HCT116 (cell line): ENCODE results near the gene CBX4. TPM values are rescaled to one million over a fixed set of nuclear protein-coding genes. Genes with fewer than 3 reads are reported as not detected.
A peak's percentile ranks its signal among the peaks of the same experiment; 100 is the strongest.

Source experiments
- ATAC-seq: fragments of 200-7000 bp; cut with Tn5 transposase; 2 replicates; pipeline ENCODE4 v1.9.1; 2020; ENCODE audit warnings: mild to moderate bottlenecking, moderate library complexity
- BruUV-seq: library from RNA; stranded (reverse); fragments of 400-500 nt; replicated peaks from 2 replicates; lab custom pipeline; 2021; lab: Mats Ljungman, UMichigan
- CTCF ChIA-PET: fragments of 300-600 bp; sonication (Branson Sonifier 250); formaldehyde crosslinking; loops from one replicate; lab custom pipeline; 2021; ENCODE audit warnings: antibody characterized with exemption; lab: Charles Lee
- POLR2A ChIA-PET: fragments of 300-600, 350-600 bp; sonication (Branson Sonifier 250); formaldehyde crosslinking; loops from one replicate; lab custom pipeline; 2021; ENCODE audit warnings: antibody characterized with exemption; lab: Charles Lee
- RAD21 ChIA-PET, 2 experiments: fragments of 300-600 bp; sonication (Branson Sonifier 250); formaldehyde crosslinking; loops; one replicate each; lab custom pipeline; 2023; ENCODE audit warnings: low total read pairs in 2 of 2; ENCODE audit not compliant: uncharacterized antibody in 2 of 2, unreplicated experiment in 2 of 2, low non-redundant PET in 1 of 2; lab: Charles Lee
- DNase-seq: peaks from one replicate; pipeline ENCODE4 v3.0.0-alpha.2; 2010; ENCODE audit warnings: low read depth, low spot score
- H2AFZ ChIP-seq: fragments of 200-600 bp; shearing (Covaris generic), sonication (generic); 2 replicates; pipeline ENCODE4 v1.6.1; 2017; ENCODE audit warnings: low read depth, mixed run types, mixed read lengths, antibody characterized with exemption, low read length; ENCODE audit not compliant: poor library complexity, severe bottlenecking
- H3K27ac ChIP-seq: 2 replicates; pipeline ENCODE4 v1.5.1; 2012; ENCODE audit warnings: low read depth, low read length
- H3K27me3 ChIP-seq: fragments of 200-600 bp; sonication (generic); 2 replicates; pipeline ENCODE4 v1.6.1; 2016; ENCODE audit warnings: mixed run types, low read length, mixed read lengths; ENCODE audit not compliant: insufficient read depth
- H3K36me3 ChIP-seq, 2 experiments: fragments of 200-500 bp in 1 of 2; fragments of 200-600 bp in 1 of 2; sonication (Bioruptor generic) in 1 of 2; sonication (generic) in 1 of 2; 2 replicates each; pipeline versions ENCODE4 v1.5.1 to v1.6.1; 2014 to 2016; ENCODE audit warnings: low read length in 2 of 2, inconsistent platforms in 1 of 2, mixed read lengths in 1 of 2, mixed run types in 1 of 2; ENCODE audit not compliant: insufficient read depth in 2 of 2, control insufficient read depth in 1 of 2
- H3K4me1 ChIP-seq, 2 experiments: fragments of 200-600 bp in 1 of 2; sonication (generic) in 1 of 2; 2 replicates each; pipeline versions ENCODE4 v1.5.1 to v1.6.1; 2012 to 2017; ENCODE audit warnings: low read length in 2 of 2, inconsistent platforms in 1 of 2, mild to moderate bottlenecking in 1 of 2, mixed read lengths in 1 of 2, mixed run types in 1 of 2, moderate library complexity in 1 of 2; ENCODE audit not compliant: insufficient read depth in 2 of 2, control insufficient read depth in 1 of 2
- H3K4me2 ChIP-seq: fragments of 200-600 bp; sonication (generic); 2 replicates; pipeline ENCODE4 v1.6.1; 2017; ENCODE audit warnings: mixed run types, low read length, mixed read lengths
- H3K4me3 ChIP-seq, 2 experiments: fragments of 200-600 bp in 1 of 2; sonication (generic) in 1 of 2; replicated peaks in 1 of 2; 2 replicates each; pipeline ENCODE4 v1.5.1; 2011 to 2016; ENCODE audit warnings: low read length in 2 of 2, control low read depth in 1 of 2, low read depth in 1 of 2, mild to moderate bottlenecking in 1 of 2, mixed read lengths in 1 of 2, mixed run types in 1 of 2
- H3K79me2 ChIP-seq: fragments of 200-600 bp; sonication (generic); 2 replicates; pipeline ENCODE4 v1.6.1; 2017; ENCODE audit warnings: mild to moderate bottlenecking, mixed run types, low read length, moderate library complexity, mixed read lengths; ENCODE audit not compliant: insufficient read depth
- H3K9ac ChIP-seq: fragments of 200-600 bp; sonication (generic); 2 replicates; pipeline ENCODE4 v1.6.1; 2016; ENCODE audit warnings: low read length, mixed read lengths
- H3K9me2 ChIP-seq: fragments of 200-600 bp; sonication (generic), shearing (Covaris generic); 2 replicates; pipeline ENCODE4 v1.6.1; 2017; ENCODE audit warnings: mixed run types, mild to moderate bottlenecking, moderate library complexity; ENCODE audit not compliant: insufficient read depth
- H3K9me3 ChIP-seq, 2 experiments: fragments of 200-500 bp in 1 of 2; fragments of 200-600 bp in 1 of 2; sonication (Bioruptor generic) in 1 of 2; sonication (generic) in 1 of 2; 2 replicates each; pipeline ENCODE4 v1.6.1; 2014 to 2017; ENCODE audit warnings: low read length in 2 of 2, mixed read lengths in 2 of 2, inconsistent platforms in 1 of 2, low read depth in 1 of 2, mild to moderate bottlenecking in 1 of 2, mixed run types in 1 of 2, moderate library complexity in 1 of 2; ENCODE audit not compliant: control insufficient read depth in 1 of 2, insufficient read depth in 1 of 2
- H4K20me1 ChIP-seq: fragments of 200-600 bp; sonication (generic), shearing (Covaris generic); 2 replicates; pipeline ENCODE4 v1.6.1; 2017; ENCODE audit warnings: mixed run types, mild to moderate bottlenecking, moderate library complexity; ENCODE audit not compliant: insufficient read depth
- EZH2phosphoT487 ChIP-seq: fragments of 200-600 bp; IDR thresholded peaks from 2 replicates; pipeline ENCODE4 v1.6.1; 2018; ENCODE audit warnings: antibody characterized with exemption, borderline replicate concordance
- FOSL1 ChIP-seq: IDR thresholded peaks from 2 replicates; pipeline ENCODE4 v1.6.1; 2012; ENCODE audit warnings: low read depth
- JUND ChIP-seq: IDR thresholded peaks from 2 replicates; pipeline ENCODE4 v1.6.1; 2012
- POLR2A ChIP-seq: IDR thresholded peaks from 2 replicates; pipeline ENCODE4 v1.7.0; 2011; ENCODE audit warnings: borderline replicate concordance; ENCODE audit not compliant: insufficient read depth, insufficient read length; ENCODE audit errors: extremely low read depth
- POLR2AphosphoS5 ChIP-seq: IDR thresholded peaks from 2 replicates; pipeline ENCODE4 v1.6.1; 2011; ENCODE audit warnings: mild to moderate bottlenecking, low read depth, low read length, moderate library complexity
- ZNF274 ChIP-seq: fragments of 200-500 bp; sonication (Bioruptor generic); IDR thresholded peaks from 2 replicates; pipeline ENCODE4 v1.6.1; 2014; ENCODE audit warnings: mild to moderate bottlenecking, low read depth, low read length, inconsistent platforms
- intact Hi-C: fragments of 100-400 bp; cut with micrococcal nuclease; formaldehyde crosslinking; loops from 2 replicates; pipeline ENCODE4 v1.10.0; 2022
- total RNA-seq: library from RNA; stranded (reverse); gene quantifications from one replicate; pipeline ENCODE4 v1.2.1, GENCODE V29; 2021; ENCODE audit not compliant: unreplicated experiment
- TF ChIP-seq, protein P1 (sequence below), 3 experiments: fragments of 200-600 bp in 1 of 3; sonication (generic) in 1 of 3; IDR thresholded peaks in 2 of 3; conservative IDR thresholded peaks in 1 of 3; 2 replicates each; pipeline ENCODE4 v1.5.1; 2012 to 2017; ENCODE audit warnings: low read depth in 2 of 3, low read length in 2 of 3, antibody characterized with exemption in 1 of 3, borderline replicate concordance in 1 of 3, control low read depth in 1 of 3, mild to moderate bottlenecking in 1 of 3, mixed read lengths in 1 of 3, mixed run types in 1 of 3, moderate library complexity in 1 of 3; ENCODE audit not compliant: insufficient read depth in 1 of 3

CBX4 gene
- total RNA-seq, 1 experiment from 2014 or later: 60.9 TPM

DNA sequence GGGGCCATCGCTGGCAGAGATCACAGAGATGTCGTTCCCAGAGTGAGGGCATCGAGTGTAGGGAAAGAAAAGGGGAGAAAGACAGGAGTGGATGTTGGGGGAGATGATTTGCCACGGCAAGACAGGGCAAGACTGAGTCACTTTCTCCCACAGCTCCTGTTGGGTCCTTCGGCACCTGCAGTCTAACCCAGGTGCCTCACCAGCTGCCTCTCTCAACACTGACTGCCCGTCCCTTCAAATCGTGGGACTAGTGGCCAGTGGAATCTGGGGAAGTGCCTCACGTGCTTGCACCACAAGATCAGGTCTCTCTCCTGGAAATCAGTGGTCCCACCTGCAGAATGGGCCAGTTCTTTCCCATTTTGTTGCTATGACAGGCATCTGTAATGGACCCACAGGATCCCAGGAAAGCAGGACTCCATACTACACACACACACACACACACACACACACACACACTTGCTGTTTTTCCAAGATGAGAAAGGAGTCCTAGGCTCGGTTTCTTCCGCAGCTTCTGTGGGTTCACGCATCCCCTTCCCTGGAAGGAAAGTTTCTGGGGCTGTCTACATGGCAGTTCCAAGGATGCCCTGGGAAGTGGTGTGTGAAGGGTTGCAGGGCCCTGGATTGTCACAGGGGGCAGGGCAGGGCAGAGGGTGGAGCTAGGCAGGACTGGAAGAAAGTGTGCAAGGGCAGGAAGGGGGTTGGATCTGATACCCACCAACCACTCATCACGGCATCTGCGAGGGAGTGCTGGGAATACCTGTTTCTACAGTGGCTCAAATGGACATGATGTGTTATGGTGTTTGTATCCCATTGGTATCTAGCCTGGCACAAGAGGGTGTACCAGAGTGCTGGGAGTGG, 32.1 kb downstream of the CBX4 start:
- no peaks in the 10 kb centered on the region for H4K20me1 ChIP-seq
- H3K9me2 ChIP-seq: no peaks in the 10 kb centered on the region
- POLR2A ChIA-PET: interaction anchor here (1.5 kb wide), 1 partner anchor 28 kb away, joined by 7 read pairs; no protein-coding TSS in a partner anchor
- no peak overlapping the region for H3K9ac ChIP-seq
- BruUV-seq: no TSS peak
- no peak overlapping the region for H3K4me2 ChIP-seq
- no peak for DNase-seq
- H3K27ac ChIP-seq: no peak overlapping the region
- no peak for ATAC-seq
- no peaks in the 10 kb centered on the region for H3K36me3 ChIP-seq
- H3K27me3 ChIP-seq: peaks cover 6% of the 10 kb centered on the region; the same call in 1 of the 2 replicates
- H2AFZ ChIP-seq: no peak overlapping the region
- H3K4me1 ChIP-seq: peaks cover 27 to 48% of the 10 kb centered on the region in 2 experiments
- H3K4me3 ChIP-seq: no peak overlapping the region
- CTCF ChIA-PET: interaction anchor here (0.7 to 3.9 kb wide), 4 partner anchors 10 to 109 kb away, joined by 3 to 24 read pairs (median 12); partner anchors contain the start of gene CBX8
- no peaks in the 10 kb centered on the region for H3K79me2 ChIP-seq
- RAD21 ChIA-PET: interaction anchor here (1.3 to 1.4 kb wide), 2 partner anchors 10 to 181 kb away, joined by 3 to 4 read pairs; partner anchors contain the start of gene CBX8 (in 1 of the 2)
- no peaks in the 10 kb centered on the region for H3K9me3 ChIP-seq
- intact Hi-C loops: loop anchor here (5.0 kb wide), 1 partner anchor 110 kb away; no protein-coding TSS in a partner anchor
- TF ChIP-seq FOSL1 (no peak), EZH2phosphoT487 (no peak), ZNF274 (no peak), POLR2A (no peak), JUND (no peak), POLR2AphosphoS5 (no peak)
- TF ChIP-seq, protein P1, sequence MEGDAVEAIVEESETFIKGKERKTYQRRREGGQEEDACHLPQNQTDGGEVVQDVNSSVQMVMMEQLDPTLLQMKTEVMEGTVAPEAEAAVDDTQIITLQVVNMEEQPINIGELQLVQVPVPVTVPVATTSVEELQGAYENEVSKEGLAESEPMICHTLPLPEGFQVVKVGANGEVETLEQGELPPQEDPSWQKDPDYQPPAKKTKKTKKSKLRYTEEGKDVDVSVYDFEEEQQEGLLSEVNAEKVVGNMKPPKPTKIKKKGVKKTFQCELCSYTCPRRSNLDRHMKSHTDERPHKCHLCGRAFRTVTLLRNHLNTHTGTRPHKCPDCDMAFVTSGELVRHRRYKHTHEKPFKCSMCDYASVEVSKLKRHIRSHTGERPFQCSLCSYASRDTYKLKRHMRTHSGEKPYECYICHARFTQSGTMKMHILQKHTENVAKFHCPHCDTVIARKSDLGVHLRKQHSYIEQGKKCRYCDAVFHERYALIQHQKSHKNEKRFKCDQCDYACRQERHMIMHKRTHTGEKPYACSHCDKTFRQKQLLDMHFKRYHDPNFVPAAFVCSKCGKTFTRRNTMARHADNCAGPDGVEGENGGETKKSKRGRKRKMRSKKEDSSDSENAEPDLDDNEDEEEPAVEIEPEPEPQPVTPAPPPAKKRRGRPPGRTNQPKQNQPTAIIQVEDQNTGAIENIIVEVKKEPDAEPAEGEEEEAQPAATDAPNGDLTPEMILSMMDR (IDR thresholded peaks at IDR 0.05 in 2 of 3, conservative IDR thresholded peaks at IDR 0.05 in 1 of 3; ENCODE audit: borderline replicate concordance in 1 of 3, insufficient read depth in 1 of 3, low read depth in 2 of 3, low read length in 2 of 3): peak in 1 of 3 experiments; percentile 7; a peak in 1 of 6 replicates
